IMR-90 (cell line): Measurements from ENCODE around the gene UNKL. TPM values are rescaled to one million over a fixed set of nuclear protein-coding genes. Genes with fewer than 3 reads are reported as not detected.
A peak's percentile ranks its signal among the peaks of the same experiment; 100 is the strongest.

Experiments used
- ATAC-seq: fragments of 200-7000 bp; cut with Tn5 transposase; 2 replicates; pipeline ENCODE4 v1.9.1; 2020; ENCODE audit warnings: low read depth, mild to moderate bottlenecking, moderate library complexity
- BruUV-seq: library from RNA; stranded (reverse); fragments of 400-500 nt; replicated peaks from 2 replicates; lab custom pipeline; 2021; lab: Mats Ljungman, UMichigan
- CTCF ChIA-PET: fragments of 300-600 bp; formaldehyde crosslinking; extraction: SDS; loops from one replicate; lab custom pipeline; 2021; ENCODE audit warnings: antibody characterized with exemption; lab: Yijun Ruan, JAX
- POLR2A ChIA-PET: fragments of 300-600 bp; sonication (Branson Sonifier 250); formaldehyde crosslinking; loops from one replicate; lab custom pipeline; 2022; ENCODE audit warnings: antibody characterized with exemption; ENCODE audit not compliant: unreplicated experiment; lab: Charles Lee
- DNase-seq: peaks from one replicate; pipeline ENCODE4 v3.0.0; 2013
- H2AFZ ChIP-seq: replicated peaks from 2 replicates; pipeline ENCODE3; 2013; ENCODE audit warnings: low read length, mild to moderate bottlenecking; ENCODE audit not compliant: poor library complexity
- H2AK5ac ChIP-seq: 2 replicates; pipeline ENCODE4 v1.6.1; 2013; ENCODE audit warnings: low read depth, low read length, inconsistent platforms
- H2AK9ac ChIP-seq: replicated peaks from 2 replicates; pipeline ENCODE3; 2013; ENCODE audit warnings: mild to moderate bottlenecking, low read depth, low read length, moderate library complexity; ENCODE audit not compliant: poor library complexity
- H2BK120ac ChIP-seq: 2 replicates; pipeline ENCODE4 v1.6.1; 2013; ENCODE audit warnings: low read depth, low read length, inconsistent platforms
- H2BK15ac ChIP-seq: 3 replicates; pipeline ENCODE4 v1.6.1; 2013; ENCODE audit warnings: low read depth, low read length, inconsistent platforms
- H2BK20ac ChIP-seq: 2 replicates; pipeline ENCODE4 v1.6.1; 2013; ENCODE audit warnings: low read depth, mild to moderate bottlenecking, inconsistent platforms, low read length, moderate library complexity
- H2BK5ac ChIP-seq: 2 replicates; pipeline ENCODE4 v1.6.1; 2013; ENCODE audit warnings: mild to moderate bottlenecking, low read depth, low read length, inconsistent platforms; ENCODE audit not compliant: poor library complexity, severe bottlenecking
- H3K14ac ChIP-seq: replicated peaks from 2 replicates; pipeline ENCODE4 v1.6.1; 2013; ENCODE audit warnings: low read depth, low read length, inconsistent platforms
- H3K18ac ChIP-seq: 2 replicates; pipeline ENCODE4 v1.6.1; 2013; ENCODE audit warnings: low read depth, low read length, control low read depth
- H3K23ac ChIP-seq: 2 replicates; pipeline ENCODE4 v1.6.1; 2013; ENCODE audit warnings: low read depth, low read length, inconsistent platforms
- H3K27ac ChIP-seq: 2 replicates; pipeline ENCODE4 v1.5.1; 2013; ENCODE audit warnings: mild to moderate bottlenecking, control low read depth, low read length; ENCODE audit not compliant: insufficient read depth
- H3K27me3 ChIP-seq: 2 replicates; pipeline ENCODE4 v1.6.1; 2013; ENCODE audit warnings: low read length; ENCODE audit not compliant: control insufficient read depth, insufficient read depth
- H3K36me3 ChIP-seq: 2 replicates; pipeline ENCODE4 v1.6.1; 2013; ENCODE audit warnings: low read length, mixed read lengths; ENCODE audit not compliant: control insufficient read depth, insufficient read depth
- H3K4ac ChIP-seq: 2 replicates; pipeline ENCODE4 v1.6.1; 2013; ENCODE audit warnings: low read depth, low read length, inconsistent platforms
- H3K4me1 ChIP-seq: 2 replicates; pipeline ENCODE4 v1.6.1; 2013; ENCODE audit warnings: low read length, mixed read lengths; ENCODE audit not compliant: control insufficient read depth, insufficient read depth
- H3K4me2 ChIP-seq: 2 replicates; pipeline ENCODE4 v1.6.1; 2013; ENCODE audit warnings: low read depth, mild to moderate bottlenecking, control low read depth, low read length, moderate library complexity
- H3K4me3 ChIP-seq: 2 replicates; pipeline ENCODE4 v1.5.1; 2013; ENCODE audit warnings: low read depth, mild to moderate bottlenecking, control low read depth, low read length, moderate library complexity; ENCODE audit not compliant: insufficient read depth
- H3K56ac ChIP-seq: 2 replicates; pipeline ENCODE4 v1.6.1; 2013; ENCODE audit warnings: low read length, inconsistent platforms; ENCODE audit not compliant: insufficient read depth; ENCODE audit errors: extremely low read depth
- H3K79me1 ChIP-seq, 2 experiments: 2 replicates each; pipeline ENCODE4 v1.6.1; 2013; ENCODE audit warnings: low read length in 2 of 2, inconsistent platforms in 1 of 2, low read depth in 1 of 2
- H3K9ac ChIP-seq: 2 replicates; pipeline ENCODE4 v1.6.1; 2013; ENCODE audit warnings: low read depth, low read length, control low read depth
- H3K9me1 ChIP-seq: 2 replicates; pipeline ENCODE4 v1.6.1; 2013; ENCODE audit warnings: low read length, inconsistent platforms; ENCODE audit not compliant: insufficient read depth
- H3K9me3 ChIP-seq: 2 replicates; pipeline ENCODE4 v1.6.1; 2013; ENCODE audit warnings: low read length; ENCODE audit not compliant: control insufficient read depth, insufficient read depth
- H4K20me1 ChIP-seq: 2 replicates; pipeline ENCODE4 v1.6.1; 2013; ENCODE audit warnings: low read length, inconsistent platforms; ENCODE audit not compliant: insufficient read depth
- H4K5ac ChIP-seq: 2 replicates; pipeline ENCODE4 v1.6.1; 2013; ENCODE audit warnings: mild to moderate bottlenecking, low read depth, low read length, control low read depth
- H4K8ac ChIP-seq, 2 experiments: 2 replicates each; pipeline ENCODE4 v1.6.1; 2013; ENCODE audit warnings: low read depth in 2 of 2, low read length in 2 of 2, control low read depth in 1 of 2, inconsistent platforms in 1 of 2
- H4K91ac ChIP-seq: 2 replicates; pipeline ENCODE4 v1.6.1; 2013; ENCODE audit warnings: low read depth, low read length, inconsistent platforms; ENCODE audit not compliant: insufficient read depth
- MXI1 ChIP-seq: IDR thresholded peaks from 2 replicates; pipeline ENCODE4 v1.6.1; 2012; ENCODE audit warnings: low read depth, mild to moderate bottlenecking, low read length, moderate library complexity, borderline replicate concordance
- WGBS, 2 experiments: methylation state at CpG; one replicate each; pipeline versions ENCODE4 v1.1.5 to v1.1.7; 2013; ENCODE audit warnings: missing lambda C conversion rate in 2 of 2; ENCODE audit not compliant: insufficient read length in 1 of 2; ENCODE audit errors: extremely low coverage in 2 of 2; 5-methylcytosine and 5-hydroxymethylcytosine counted together
- dilution Hi-C: fragments of 300-500 bp; cut with HindIII; formaldehyde crosslinking; loops from one replicate; pipeline ENCODE4 v1.14.3; 2018; ENCODE audit warnings: low sequenced_read_pairs; ENCODE audit not compliant: unreplicated experiment
- in situ Hi-C: fragments of 300-500 bp; cut with MboI; formaldehyde crosslinking; loops from 3 replicates; pipeline ENCODE4 v1.14.3; 2019; ENCODE audit warnings: low sequenced_read_pairs, inconsistent platforms, mixed read lengths
- intact Hi-C: fragments of 100-400 bp; cut with micrococcal nuclease; formaldehyde crosslinking; loops from 2 replicates; pipeline ENCODE4 v1.10.0; 2022
- polyA plus RNA-seq, 3 experiments: library from polyadenylated mRNA; depleted of rRNA; stranded (reverse); fragments of >200 nt; gene quantifications; 2 replicates each; pipeline ENCODE4 v1.2.3, GENCODE V29; 2012; ENCODE audit warnings: low replicate concordance in 1 of 3
- total RNA-seq: library from RNA; depleted of rRNA; stranded (reverse); fragments of >200 nt; gene quantifications from 2 replicates; pipeline ENCODE4 v1.2.3, GENCODE V29; 2012
- TF ChIP-seq, protein P1 (sequence below): conservative IDR thresholded peaks from 2 replicates; pipeline ENCODE4 v1.5.1; 2012; ENCODE audit warnings: mild to moderate bottlenecking, low read depth, low read length, improper control_type of control experiment

UNKL gene
- total and polyA plus RNA-seq, 2 of the 4 experiments (the other 2 are of a cell fraction), result 4.1 to 13.3 TPM

DNA sequence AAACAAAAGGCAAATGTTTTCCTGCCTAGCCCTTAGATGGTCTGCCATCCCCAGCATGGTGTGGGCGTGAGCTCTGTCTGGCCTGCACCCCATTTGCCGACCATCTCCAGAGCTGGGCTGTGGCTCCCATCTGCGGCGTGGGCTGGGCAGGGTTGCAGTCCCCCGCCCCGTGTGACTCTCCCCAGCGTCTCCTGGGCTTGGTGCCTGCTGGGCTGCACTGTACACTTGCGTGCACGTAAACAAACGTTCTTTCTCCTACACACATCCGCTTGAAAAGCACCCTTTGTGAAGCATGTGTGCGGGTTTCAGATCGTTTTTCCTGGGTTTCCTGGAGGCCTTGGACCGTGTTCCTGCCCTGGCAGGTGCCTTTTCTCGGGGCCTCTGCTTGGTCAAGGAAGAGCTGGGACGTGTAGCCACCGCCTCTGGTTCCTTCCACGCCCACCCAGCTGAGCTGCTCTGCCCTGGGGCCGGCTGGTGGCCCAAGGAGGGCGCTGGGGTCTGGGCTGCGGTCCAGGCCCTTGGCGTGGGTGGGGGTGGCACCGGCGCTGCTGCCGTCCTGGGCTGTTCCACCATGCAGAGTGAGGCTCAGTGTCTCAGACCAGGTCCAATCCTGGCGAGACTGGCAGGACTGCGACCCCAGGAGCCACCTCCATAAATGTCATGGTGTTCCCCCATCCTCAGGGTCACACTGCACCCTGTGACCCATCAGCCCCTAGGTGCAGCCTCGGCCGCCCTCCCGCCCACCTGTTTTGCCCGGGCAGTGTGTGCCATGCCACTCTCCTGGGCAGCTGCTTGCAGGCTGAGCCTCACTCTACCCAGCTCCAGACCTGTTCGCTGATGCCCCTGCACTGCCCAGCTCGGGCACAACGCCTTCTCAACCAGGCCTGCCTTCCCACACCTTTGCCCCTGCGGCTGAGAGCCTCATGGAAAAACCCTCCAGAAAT, 90.9 kb downstream of the UNKL start:
- no peaks in the 10 kb centered on the region for H3K9me3 ChIP-seq
- in situ Hi-C loops, result no loop called here
- H2BK5ac ChIP-seq, result no peak overlapping the region
- no peaks in the 10 kb centered on the region for H3K9me1 ChIP-seq
- H3K4me2 ChIP-seq, result no peak overlapping the region
- H3K4me3 ChIP-seq, result no peak overlapping the region
- DNase-seq (no peak), ATAC-seq (no peak)
- H3K27ac ChIP-seq, result no peak overlapping the region
- no peak overlapping the region for H2BK120ac ChIP-seq
- H2BK20ac ChIP-seq, result no peak overlapping the region
- H2AFZ ChIP-seq, result no peak overlapping the region
- no peak overlapping the region for H3K14ac ChIP-seq
- no peak overlapping the region for H3K56ac ChIP-seq
- H3K4me1 ChIP-seq, result no peaks in the 10 kb centered on the region
- H2BK15ac ChIP-seq, result no peak overlapping the region
- no peak overlapping the region for H4K91ac ChIP-seq
- H4K5ac ChIP-seq, result no peak overlapping the region
- H4K20me1 ChIP-seq, result peaks cover 46% of the 10 kb centered on the region
- intact Hi-C loops, result no loop called here
- no peak overlapping the region for H3K4ac ChIP-seq
- TF ChIP-seq MXI1, result no peak
- TF ChIP-seq, protein P1, sequence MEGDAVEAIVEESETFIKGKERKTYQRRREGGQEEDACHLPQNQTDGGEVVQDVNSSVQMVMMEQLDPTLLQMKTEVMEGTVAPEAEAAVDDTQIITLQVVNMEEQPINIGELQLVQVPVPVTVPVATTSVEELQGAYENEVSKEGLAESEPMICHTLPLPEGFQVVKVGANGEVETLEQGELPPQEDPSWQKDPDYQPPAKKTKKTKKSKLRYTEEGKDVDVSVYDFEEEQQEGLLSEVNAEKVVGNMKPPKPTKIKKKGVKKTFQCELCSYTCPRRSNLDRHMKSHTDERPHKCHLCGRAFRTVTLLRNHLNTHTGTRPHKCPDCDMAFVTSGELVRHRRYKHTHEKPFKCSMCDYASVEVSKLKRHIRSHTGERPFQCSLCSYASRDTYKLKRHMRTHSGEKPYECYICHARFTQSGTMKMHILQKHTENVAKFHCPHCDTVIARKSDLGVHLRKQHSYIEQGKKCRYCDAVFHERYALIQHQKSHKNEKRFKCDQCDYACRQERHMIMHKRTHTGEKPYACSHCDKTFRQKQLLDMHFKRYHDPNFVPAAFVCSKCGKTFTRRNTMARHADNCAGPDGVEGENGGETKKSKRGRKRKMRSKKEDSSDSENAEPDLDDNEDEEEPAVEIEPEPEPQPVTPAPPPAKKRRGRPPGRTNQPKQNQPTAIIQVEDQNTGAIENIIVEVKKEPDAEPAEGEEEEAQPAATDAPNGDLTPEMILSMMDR, result no peak
- dilution Hi-C loops, result no loop called here
- WGBS, 2 experiments, result 93% methylated on average over 29 of the region's 35 CpGs; no CpG with 5 or more reads in 1 of the 2 experiments
- peaks cover 60% of the 10 kb centered on the region for H3K36me3 ChIP-seq
- no peaks in the 10 kb centered on the region for H3K27me3 ChIP-seq
- POLR2A ChIA-PET, result no interaction called here
- no TSS peak for BruUV-seq
- CTCF ChIA-PET, result no interaction called here
- H2AK9ac ChIP-seq, result peak overlapping the region; percentile 82
- H4K8ac ChIP-seq, result no peak overlapping the region
- no peak overlapping the region for H2AK5ac ChIP-seq
- peaks cover 10 to 28% of the 10 kb centered on the region in 2 experiments for H3K79me1 ChIP-seq
- H3K23ac ChIP-seq, result no peak overlapping the region
- H3K9ac ChIP-seq, result no peak overlapping the region
- no peak overlapping the region for H3K18ac ChIP-seq
